Loucy (cell line): ENCODE data around the gene CDC37L1.
A peak's percentile ranks its signal among the peaks of the same experiment; 100 is the strongest.

Experiments used
- H2AFZ ChIP-seq: fragments of 200-600 bp; sonication (generic); 2 replicates; pipeline ENCODE4 v1.6.0; 2016; ENCODE audit warnings: antibody characterized with exemption, mild to moderate bottlenecking, low read length, moderate library complexity
- H3F3A ChIP-seq: fragments of 200-600 bp; 2 replicates; pipeline ENCODE4 v1.6.0; 2016; ENCODE audit warnings: antibody characterized with exemption, low read depth, mild to moderate bottlenecking
- H3K27me3 ChIP-seq: fragments of 200-600 bp; sonication (generic); 2 replicates; pipeline ENCODE4 v1.6.1; 2014; ENCODE audit warnings: low read length, mild to moderate bottlenecking; ENCODE audit not compliant: insufficient read depth, poor library complexity, severe bottlenecking
- H3K36me3 ChIP-seq: fragments of 200-600 bp; sonication (generic); 2 replicates; pipeline ENCODE4 v1.6.1; 2016; ENCODE audit warnings: low read length; ENCODE audit not compliant: insufficient read depth
- H3K4me1 ChIP-seq: fragments of 200-600 bp; sonication (generic); 2 replicates; pipeline ENCODE4 v1.5.1; 2014; ENCODE audit warnings: low read length, mild to moderate bottlenecking; ENCODE audit not compliant: insufficient read depth, poor library complexity, severe bottlenecking
- H3K4me2 ChIP-seq: fragments of 200-600 bp; sonication (generic); 2 replicates; pipeline ENCODE4 v1.6.0; 2014; ENCODE audit warnings: antibody characterized with exemption, low read length, low read depth, mild to moderate bottlenecking; ENCODE audit not compliant: poor library complexity, severe bottlenecking
- H3K4me3 ChIP-seq: fragments of 200-600 bp; sonication (generic); 2 replicates; pipeline ENCODE4 v1.5.1; 2014; ENCODE audit warnings: low read length, mild to moderate bottlenecking, mixed read lengths; ENCODE audit not compliant: poor library complexity, severe bottlenecking
- H3K79me2 ChIP-seq: fragments of 200-600 bp; sonication (generic); 2 replicates; pipeline ENCODE4 v1.6.1; 2014; ENCODE audit warnings: low read length; ENCODE audit not compliant: insufficient read depth
- H3K9ac ChIP-seq: fragments of 200-600 bp; sonication (generic); 2 replicates; pipeline ENCODE4 v1.6.0; 2014; ENCODE audit warnings: mild to moderate bottlenecking, low read depth, low read length, moderate library complexity; ENCODE audit not compliant: poor library complexity, severe bottlenecking
- H3K9me2 ChIP-seq: fragments of 200-600 bp; sonication (generic); replicated peaks from 2 replicates; pipeline ENCODE4 v1.6.1; 2016; ENCODE audit warnings: low read depth, low read length, mixed read lengths
- H3K9me3 ChIP-seq: fragments of 200-600 bp; sonication (generic); 2 replicates; pipeline ENCODE4 v1.6.1; 2014; ENCODE audit warnings: mild to moderate bottlenecking, antibody characterized with exemption, low read length, low read depth; ENCODE audit not compliant: insufficient read depth
- H4K20me1 ChIP-seq: fragments of 200-600 bp; sonication (generic); 2 replicates; pipeline ENCODE4 v1.6.0; 2014; ENCODE audit warnings: antibody characterized with exemption, low read length, mild to moderate bottlenecking; ENCODE audit not compliant: insufficient read depth, poor library complexity, severe bottlenecking
- EZH2phosphoT487 ChIP-seq: fragments of 200-600 bp; IDR thresholded peaks from 2 replicates; pipeline ENCODE4 v1.6.1; 2018; ENCODE audit warnings: antibody characterized with exemption, mild to moderate bottlenecking, moderate library complexity, borderline replicate concordance
- TF ChIP-seq, protein P1 (sequence below): fragments of 200-600 bp; sonication (generic); conservative IDR thresholded peaks from 2 replicates; pipeline ENCODE4 v1.5.1; 2014; ENCODE audit warnings: mild to moderate bottlenecking, antibody characterized with exemption, low read length

CDC37L1 gene

DNA sequence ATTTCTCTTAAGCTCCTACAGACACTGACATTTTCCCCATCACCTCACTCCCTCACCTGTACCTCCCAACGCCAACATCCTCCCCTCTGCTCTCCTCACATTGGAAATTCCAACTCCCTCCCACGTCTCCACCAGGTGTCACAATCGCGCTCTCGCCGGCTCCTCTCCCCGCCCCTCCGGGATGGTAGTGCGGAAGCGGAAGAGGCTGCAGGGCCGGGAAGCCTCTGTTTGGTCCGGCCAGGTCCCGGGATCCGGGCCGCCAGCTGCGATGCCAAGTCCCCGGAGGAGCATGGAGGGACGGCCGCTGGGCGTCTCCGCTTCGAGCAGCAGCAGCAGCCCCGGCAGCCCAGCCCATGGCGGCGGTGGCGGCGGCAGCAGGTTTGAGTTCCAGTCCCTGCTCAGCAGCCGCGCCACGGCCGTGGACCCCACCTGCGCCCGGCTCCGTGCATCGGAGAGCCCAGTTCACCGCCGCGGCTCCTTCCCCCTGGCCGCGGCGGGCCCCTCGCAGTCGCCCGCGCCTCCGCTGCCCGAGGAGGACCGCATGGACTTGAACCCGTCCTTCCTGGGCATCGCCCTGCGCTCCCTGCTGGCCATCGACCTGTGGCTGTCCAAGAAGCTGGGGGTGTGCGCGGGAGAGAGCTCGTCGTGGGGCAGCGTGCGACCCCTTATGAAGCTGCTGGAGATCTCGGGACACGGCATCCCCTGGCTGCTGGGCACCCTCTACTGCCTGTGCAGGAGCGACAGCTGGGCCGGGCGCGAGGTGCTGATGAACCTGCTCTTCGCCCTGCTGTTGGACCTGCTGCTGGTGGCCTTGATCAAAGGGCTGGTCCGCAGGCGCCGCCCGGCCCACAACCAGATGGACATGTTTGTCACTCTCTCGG is 17.0 kb upstream of the CDC37L1 start, which contains the start of gene PLPP6:
Gene PLPP6 (plus strand): TSS at position 187 of the 881 bp plus-strand sequence. CDS start 82 bp downstream, at position 269.
- peak within 1 kb of the TSS; percentile 85 for H3K4me2 ChIP-seq
- peaks cover 31% of the 10 kb centered on the region for H3K4me1 ChIP-seq
- H4K20me1 ChIP-seq: no peaks in the 10 kb centered on the region
- H3F3A ChIP-seq: peaks cover 6% of the 10 kb centered on the region; the same call in 1 of the 2 replicates
- no peaks in the 10 kb centered on the region for H3K9me2 ChIP-seq
- no peaks in the 10 kb centered on the region for H3K9me3 ChIP-seq
- H3K36me3 ChIP-seq: no peaks in the 10 kb centered on the region
- H3K79me2 ChIP-seq: no peaks in the 10 kb centered on the region
- H3K27me3 ChIP-seq: peaks cover 14% of the 10 kb centered on the region
- H3K4me3 ChIP-seq: peak within 1 kb of the TSS; percentile 77
- H2AFZ ChIP-seq: peak within 1 kb of the TSS; percentile 87
- H3K9ac ChIP-seq: peak within 1 kb of the TSS; percentile 73
- no peak for TF ChIP-seq EZH2phosphoT487
- TF ChIP-seq, protein P1, sequence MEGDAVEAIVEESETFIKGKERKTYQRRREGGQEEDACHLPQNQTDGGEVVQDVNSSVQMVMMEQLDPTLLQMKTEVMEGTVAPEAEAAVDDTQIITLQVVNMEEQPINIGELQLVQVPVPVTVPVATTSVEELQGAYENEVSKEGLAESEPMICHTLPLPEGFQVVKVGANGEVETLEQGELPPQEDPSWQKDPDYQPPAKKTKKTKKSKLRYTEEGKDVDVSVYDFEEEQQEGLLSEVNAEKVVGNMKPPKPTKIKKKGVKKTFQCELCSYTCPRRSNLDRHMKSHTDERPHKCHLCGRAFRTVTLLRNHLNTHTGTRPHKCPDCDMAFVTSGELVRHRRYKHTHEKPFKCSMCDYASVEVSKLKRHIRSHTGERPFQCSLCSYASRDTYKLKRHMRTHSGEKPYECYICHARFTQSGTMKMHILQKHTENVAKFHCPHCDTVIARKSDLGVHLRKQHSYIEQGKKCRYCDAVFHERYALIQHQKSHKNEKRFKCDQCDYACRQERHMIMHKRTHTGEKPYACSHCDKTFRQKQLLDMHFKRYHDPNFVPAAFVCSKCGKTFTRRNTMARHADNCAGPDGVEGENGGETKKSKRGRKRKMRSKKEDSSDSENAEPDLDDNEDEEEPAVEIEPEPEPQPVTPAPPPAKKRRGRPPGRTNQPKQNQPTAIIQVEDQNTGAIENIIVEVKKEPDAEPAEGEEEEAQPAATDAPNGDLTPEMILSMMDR: peak; percentile 62

DNA sequence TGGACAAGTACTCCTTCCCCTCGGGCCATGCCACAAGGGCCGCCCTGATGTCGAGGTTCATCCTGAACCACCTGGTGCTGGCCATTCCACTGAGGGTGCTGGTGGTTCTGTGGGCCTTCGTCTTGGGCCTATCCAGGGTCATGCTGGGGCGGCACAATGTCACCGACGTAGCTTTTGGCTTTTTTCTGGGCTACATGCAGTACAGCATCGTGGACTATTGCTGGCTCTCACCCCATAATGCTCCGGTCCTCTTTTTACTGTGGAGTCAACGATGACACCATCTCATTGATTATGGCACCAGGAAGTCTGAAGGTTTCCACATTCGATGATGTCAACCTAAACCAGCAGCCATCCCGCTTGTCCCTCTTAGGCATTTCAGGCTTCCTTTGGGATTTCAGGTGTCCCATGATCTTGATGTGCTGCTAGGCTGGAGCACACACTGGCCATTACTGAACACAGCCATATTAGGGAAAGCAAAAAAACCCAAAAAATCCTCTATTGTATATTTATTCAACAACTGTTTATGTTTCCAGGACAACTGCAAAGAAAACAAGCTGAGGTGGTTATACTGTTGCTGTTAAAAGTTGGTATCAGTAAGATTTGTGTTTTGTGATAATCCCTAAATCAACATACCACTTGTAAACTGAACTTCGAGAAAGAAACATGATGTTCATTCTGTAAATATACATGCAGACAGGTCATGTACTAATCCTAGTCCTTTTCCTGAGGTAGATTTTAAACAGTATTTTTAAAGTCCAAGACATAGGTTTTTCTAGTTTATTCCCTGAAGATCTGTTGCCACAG is 16.2 kb upstream of the CDC37L1 start:
- no peaks in the 10 kb centered on the region for H3K79me2 ChIP-seq
- H3K27me3 ChIP-seq: peaks cover 14% of the 10 kb centered on the region
- no peaks in the 10 kb centered on the region for H4K20me1 ChIP-seq
- H3K9ac ChIP-seq: peak overlapping the region; percentile 73
- peaks cover 6% of the 10 kb centered on the region; the same call in 1 of the 2 replicates for H3F3A ChIP-seq
- H3K4me1 ChIP-seq: peaks cover 31% of the 10 kb centered on the region
- H3K4me3 ChIP-seq: peak overlapping the region; percentile 77
- H2AFZ ChIP-seq: no peak overlapping the region
- H3K4me2 ChIP-seq: peak overlapping the region; percentile 85
- H3K36me3 ChIP-seq: no peaks in the 10 kb centered on the region
- no peaks in the 10 kb centered on the region for H3K9me3 ChIP-seq
- no peaks in the 10 kb centered on the region for H3K9me2 ChIP-seq
- TF ChIP-seq, protein P1: no peak
- no peak for TF ChIP-seq EZH2phosphoT487

DNA sequence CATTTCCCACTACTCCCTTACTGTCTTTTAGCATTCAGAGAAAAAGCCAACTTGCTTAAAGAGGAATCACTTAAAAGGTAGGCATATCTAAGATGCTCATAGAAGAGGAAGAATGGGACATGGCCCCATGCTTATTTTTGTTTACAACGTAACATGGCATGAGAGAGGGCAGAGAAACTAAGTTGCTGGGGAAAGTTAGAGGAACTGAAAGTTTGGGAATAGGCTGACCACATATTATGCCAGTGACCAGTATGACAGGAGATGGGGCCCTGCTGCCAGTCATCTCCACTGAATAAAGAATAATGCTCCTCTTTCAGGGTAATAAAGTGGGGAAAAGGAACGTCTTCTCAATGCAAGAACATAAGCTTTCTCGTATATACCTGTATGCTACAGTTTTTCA is 15.4 kb upstream of the CDC37L1 start:
- Histone ChIP-seq H3K9me2 (no peaks in the 10 kb centered on the region), H3K79me2 (no peaks in the 10 kb centered on the region), H3K27me3 (peaks cover 14% of the 10 kb centered on the region), H3K9me3 (no peaks in the 10 kb centered on the region), H3K4me3 (no peak overlapping the region), H3K36me3 (no peaks in the 10 kb centered on the region), H3F3A (peaks cover 6% of the 10 kb centered on the region; the same call in 1 of the 2 replicates), H2AFZ (no peak overlapping the region), H3K4me2 (peak overlapping the region; percentile 85), H3K4me1 (peaks cover 31% of the 10 kb centered on the region), H3K9ac (no peak overlapping the region), H4K20me1 (no peaks in the 10 kb centered on the region)
- TF ChIP-seq, protein P1: no peak
- TF ChIP-seq EZH2phosphoT487: no peak
